ENCODE data around the gene HAAO. TPM values are rescaled to one million over a fixed set of nuclear protein-coding genes. Genes with fewer than 3 reads are reported as not detected.

The HAAO gene
- total and polyA plus RNA-seq, 2 experiments from 2014 or later, result 2.6 to 3.2 TPM

DNA sequence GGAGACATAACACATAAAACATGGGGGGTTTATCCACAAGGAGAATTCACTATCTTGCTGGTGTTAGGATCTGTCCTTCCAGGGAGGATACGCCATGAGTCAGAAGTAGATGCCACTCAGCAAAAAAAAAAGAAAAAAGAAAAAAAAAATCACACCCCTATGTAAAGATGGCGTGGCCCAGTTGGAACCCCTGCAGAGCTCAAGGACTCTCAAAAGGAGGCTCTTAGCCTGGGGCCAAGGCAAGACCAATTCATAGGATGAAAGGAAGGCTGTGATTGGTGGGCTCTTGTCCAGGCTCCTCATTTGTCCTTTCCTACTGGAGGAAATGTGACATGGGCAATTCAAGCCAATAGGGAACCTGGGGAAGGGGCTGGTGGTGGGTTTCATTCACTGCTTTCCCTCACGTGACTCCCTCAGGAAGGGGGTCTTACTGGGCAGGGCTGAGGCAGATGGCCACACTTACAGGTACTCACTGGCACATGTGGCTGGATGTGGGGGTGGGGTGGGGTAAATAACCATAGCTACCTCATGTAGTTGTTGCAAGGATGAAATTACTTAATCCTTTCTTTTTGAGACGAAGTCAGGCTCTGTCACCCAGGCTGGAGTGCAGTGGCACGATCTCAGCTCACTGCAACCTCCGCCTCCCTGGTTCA is 38.7 kb upstream of the HAAO start:
- no peak for DNase-seq (ENCODE audit: low spot score)
- H3K36me3 ChIP-seq (ENCODE audit: insufficient read depth), result no peaks in the 10 kb centered on the region
- Mint-ChIP-seq H3K36me3 (ENCODE audit: low read depth) (no peaks in the 10 kb centered on the region), H3K4me1 (peaks cover 6% of the 10 kb centered on the region), H3K27me3 (ENCODE audit: insufficient read depth, low read depth, poor library complexity) (peaks cover 19% of the 10 kb centered on the region), H3K27ac (no peak overlapping the region), H3K9me3 (peaks cover under 1% of the 10 kb centered on the region; the same call in 1 of the 3 replicates), H3K4me3 (no peak overlapping the region)
- H2AFZ ChIP-seq, result no peak overlapping the region
- no peaks in the 10 kb centered on the region for H4K20me1 ChIP-seq (replicated peaks; ENCODE audit: insufficient read depth)
- TF ChIP-seq EZH2phosphoT487 (IDR thresholded peaks at IDR 0.05; ENCODE audit: unreplicated experiment) (no peak), ZNF114 (CRISPR knock-in tag; IDR thresholded peaks at IDR 0.05) (no peak), NANOG (IDR thresholded peaks at IDR 0.05; ENCODE audit: borderline replicate concordance) (no peak), JUNB (IDR thresholded peaks at IDR 0.05; ENCODE audit: unreplicated experiment) (no peak), ZNF331 (CRISPR knock-in tag; IDR thresholded peaks at IDR 0.05; ENCODE audit: low read depth) (no peak), CREB1 (CRISPR knock-in tag; IDR thresholded peaks at IDR 0.05; ENCODE audit: low read depth) (no peak), POLR2AphosphoS5 (IDR thresholded peaks at IDR 0.05; ENCODE audit: low read depth) (no peak)
- TF ChIP-seq, protein P1, sequence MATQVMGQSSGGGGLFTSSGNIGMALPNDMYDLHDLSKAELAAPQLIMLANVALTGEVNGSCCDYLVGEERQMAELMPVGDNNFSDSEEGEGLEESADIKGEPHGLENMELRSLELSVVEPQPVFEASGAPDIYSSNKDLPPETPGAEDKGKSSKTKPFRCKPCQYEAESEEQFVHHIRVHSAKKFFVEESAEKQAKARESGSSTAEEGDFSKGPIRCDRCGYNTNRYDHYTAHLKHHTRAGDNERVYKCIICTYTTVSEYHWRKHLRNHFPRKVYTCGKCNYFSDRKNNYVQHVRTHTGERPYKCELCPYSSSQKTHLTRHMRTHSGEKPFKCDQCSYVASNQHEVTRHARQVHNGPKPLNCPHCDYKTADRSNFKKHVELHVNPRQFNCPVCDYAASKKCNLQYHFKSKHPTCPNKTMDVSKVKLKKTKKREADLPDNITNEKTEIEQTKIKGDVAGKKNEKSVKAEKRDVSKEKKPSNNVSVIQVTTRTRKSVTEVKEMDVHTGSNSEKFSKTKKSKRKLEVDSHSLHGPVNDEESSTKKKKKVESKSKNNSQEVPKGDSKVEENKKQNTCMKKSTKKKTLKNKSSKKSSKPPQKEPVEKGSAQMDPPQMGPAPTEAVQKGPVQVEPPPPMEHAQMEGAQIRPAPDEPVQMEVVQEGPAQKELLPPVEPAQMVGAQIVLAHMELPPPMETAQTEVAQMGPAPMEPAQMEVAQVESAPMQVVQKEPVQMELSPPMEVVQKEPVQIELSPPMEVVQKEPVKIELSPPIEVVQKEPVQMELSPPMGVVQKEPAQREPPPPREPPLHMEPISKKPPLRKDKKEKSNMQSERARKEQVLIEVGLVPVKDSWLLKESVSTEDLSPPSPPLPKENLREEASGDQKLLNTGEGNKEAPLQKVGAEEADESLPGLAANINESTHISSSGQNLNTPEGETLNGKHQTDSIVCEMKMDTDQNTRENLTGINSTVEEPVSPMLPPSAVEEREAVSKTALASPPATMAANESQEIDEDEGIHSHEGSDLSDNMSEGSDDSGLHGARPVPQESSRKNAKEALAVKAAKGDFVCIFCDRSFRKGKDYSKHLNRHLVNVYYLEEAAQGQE (IDR thresholded peaks at IDR 0.05; ENCODE audit: unreplicated experiment), result no peak
- TF ChIP-seq, protein P2, sequence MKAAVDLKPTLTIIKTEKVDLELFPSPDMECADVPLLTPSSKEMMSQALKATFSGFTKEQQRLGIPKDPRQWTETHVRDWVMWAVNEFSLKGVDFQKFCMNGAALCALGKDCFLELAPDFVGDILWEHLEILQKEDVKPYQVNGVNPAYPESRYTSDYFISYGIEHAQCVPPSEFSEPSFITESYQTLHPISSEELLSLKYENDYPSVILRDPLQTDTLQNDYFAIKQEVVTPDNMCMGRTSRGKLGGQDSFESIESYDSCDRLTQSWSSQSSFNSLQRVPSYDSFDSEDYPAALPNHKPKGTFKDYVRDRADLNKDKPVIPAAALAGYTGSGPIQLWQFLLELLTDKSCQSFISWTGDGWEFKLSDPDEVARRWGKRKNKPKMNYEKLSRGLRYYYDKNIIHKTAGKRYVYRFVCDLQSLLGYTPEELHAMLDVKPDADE (IDR thresholded peaks at IDR 0.05), result no peak
- TF ChIP-seq, protein P3, sequence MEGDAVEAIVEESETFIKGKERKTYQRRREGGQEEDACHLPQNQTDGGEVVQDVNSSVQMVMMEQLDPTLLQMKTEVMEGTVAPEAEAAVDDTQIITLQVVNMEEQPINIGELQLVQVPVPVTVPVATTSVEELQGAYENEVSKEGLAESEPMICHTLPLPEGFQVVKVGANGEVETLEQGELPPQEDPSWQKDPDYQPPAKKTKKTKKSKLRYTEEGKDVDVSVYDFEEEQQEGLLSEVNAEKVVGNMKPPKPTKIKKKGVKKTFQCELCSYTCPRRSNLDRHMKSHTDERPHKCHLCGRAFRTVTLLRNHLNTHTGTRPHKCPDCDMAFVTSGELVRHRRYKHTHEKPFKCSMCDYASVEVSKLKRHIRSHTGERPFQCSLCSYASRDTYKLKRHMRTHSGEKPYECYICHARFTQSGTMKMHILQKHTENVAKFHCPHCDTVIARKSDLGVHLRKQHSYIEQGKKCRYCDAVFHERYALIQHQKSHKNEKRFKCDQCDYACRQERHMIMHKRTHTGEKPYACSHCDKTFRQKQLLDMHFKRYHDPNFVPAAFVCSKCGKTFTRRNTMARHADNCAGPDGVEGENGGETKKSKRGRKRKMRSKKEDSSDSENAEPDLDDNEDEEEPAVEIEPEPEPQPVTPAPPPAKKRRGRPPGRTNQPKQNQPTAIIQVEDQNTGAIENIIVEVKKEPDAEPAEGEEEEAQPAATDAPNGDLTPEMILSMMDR (conservative IDR thresholded peaks at IDR 0.05; ENCODE audit: low read depth in 2 of 2), result no peak
- H3K9me2 ChIP-seq (ENCODE audit: insufficient read depth), result no peaks in the 10 kb centered on the region
- H3K79me2 ChIP-seq (replicated peaks; ENCODE audit: insufficient read depth), result no peaks in the 10 kb centered on the region
- peaks cover 5% of the 10 kb centered on the region; the same call in 1 of the 2 replicates for H3K27me3 ChIP-seq (ENCODE audit: insufficient read depth)
- H3K4me3 ChIP-seq, result no peak overlapping the region
- H3K4me2 ChIP-seq, result no peak overlapping the region
- H3K4me1 ChIP-seq (ENCODE audit: insufficient read depth), result no peaks in the 10 kb centered on the region
- no peak for ATAC-seq
- no peaks in the 10 kb centered on the region for H3F3A ChIP-seq (replicated peaks; ENCODE audit: low read depth)
- no peak overlapping the region for H3K27ac ChIP-seq (ENCODE audit: low read depth)
